GM12872 (cell line): ENCODE results near the gene SLC18A3.

ENCODE experiments used
- CTCF ChIP-seq: IDR thresholded peaks from 3 replicates; pipeline ENCODE4 v1.5.1; 2011; ENCODE audit warnings: low read depth, mild to moderate bottlenecking, low read length, moderate library complexity; ENCODE audit not compliant: insufficient read depth

Gene SLC18A3

GRCh38 chr10:49592726-49593563 lies 17.2 kb upstream of the SLC18A3 start:
- peak; percentile 97 for TF ChIP-seq CTCF

GRCh38 chr10:49593564-49593875 lies 16.6 kb upstream of the SLC18A3 start:
- no peak for TF ChIP-seq CTCF

- TF ChIP-seq CTCF, result no peak
Observed at GRCh38 chr10:49593998-49594397, 16.1 kb upstream of the SLC18A3 start.

GRCh38 chr10:49594594-49594993 lies 15.5 kb upstream of the SLC18A3 start:
- TF ChIP-seq CTCF, result peak; percentile 86

GRCh38 chr10:49595003-49595712 lies 15.0 kb upstream of the SLC18A3 start:
- no peak for TF ChIP-seq CTCF

- no peak for TF ChIP-seq CTCF
Observed at GRCh38 chr10:49595713-49596492, 14.2 kb upstream of the SLC18A3 start.

GRCh38 chr10:49596493-49596809 lies 13.7 kb upstream of the SLC18A3 start:
- TF ChIP-seq CTCF, result no peak
